ENCODE results near the gene CDC23.

DNA sequence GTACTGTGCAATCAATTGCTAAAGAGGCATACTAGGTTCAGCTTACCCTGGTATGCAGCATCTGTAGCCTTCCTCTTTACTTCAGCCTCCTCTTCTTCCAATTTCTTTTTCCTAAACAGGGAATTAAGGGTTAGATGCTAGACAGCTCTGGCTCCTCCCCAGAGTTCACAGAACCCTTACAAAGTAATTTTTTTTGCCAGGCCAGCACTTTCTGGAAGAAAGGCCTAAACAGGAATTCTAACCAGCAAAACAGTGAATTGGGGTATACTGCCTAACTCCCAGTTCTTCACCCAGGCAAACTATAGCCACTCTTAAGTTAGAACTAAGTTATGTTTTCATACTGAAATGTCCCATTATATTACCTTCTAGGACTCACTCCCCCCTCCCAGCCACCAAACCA is 42.8 kb downstream of the CDC23 start:
- TF ChIP-seq CTCF (conservative IDR thresholded peaks at IDR 0.05; ENCODE audit: low read depth, low read length): no peak
- TF ChIP-seq EZH2 (IDR thresholded peaks at IDR 0.05; ENCODE audit: low read length, unreplicated experiment): no peak
- no peak for TF ChIP-seq EZH2phosphoT487 (IDR thresholded peaks at IDR 0.05; ENCODE audit: borderline replicate concordance, low read length)
